ENCODE data around the gene CNIH2. TPM values are rescaled to one million over a fixed set of nuclear protein-coding genes. Genes with fewer than 3 reads are reported as not detected.

The CNIH2 gene
- total and polyA plus RNA-seq, 2 of the 8 experiments (the other 6 are each of a cell fraction or from before 2014, with no cell fraction given), result 12.5 to 15.8 TPM

DNA sequence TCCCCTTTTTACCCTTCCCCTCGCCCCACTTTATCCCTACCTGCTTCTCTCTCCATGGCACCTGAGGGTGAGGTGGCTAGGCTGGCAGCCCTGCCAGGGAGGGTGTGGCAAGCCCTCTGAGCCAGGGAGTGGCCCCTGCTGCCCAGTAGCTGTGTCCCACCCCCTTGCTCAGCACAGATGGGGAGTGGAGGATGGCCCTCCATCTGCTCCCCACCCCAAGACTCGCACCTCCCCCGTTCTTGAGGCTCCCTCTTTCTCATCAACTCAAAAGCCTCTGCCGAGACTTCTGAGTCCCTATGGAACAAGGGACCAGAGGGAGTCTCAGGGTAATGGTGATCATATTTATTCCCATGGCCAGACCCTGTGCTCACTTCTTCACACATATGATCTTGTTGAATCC is 15.4 kb downstream of the CNIH2 start:
- Histone ChIP-seq H3K14ac (ENCODE audit: insufficient read length) (no peak overlapping the region), H3K23ac (ENCODE audit: insufficient read length) (no peak overlapping the region), H2BK20ac (ENCODE audit: low read length) (no peak overlapping the region), H3K56ac (replicated peaks; ENCODE audit: insufficient read length, low read depth, low read length) (no peak overlapping the region), H3K79me2 (ENCODE audit: control insufficient read depth in 1 of 2, insufficient read depth in 2 of 2, low read length in 2 of 2) (peaks cover 0 to 2% of the 10 kb centered on the region in 2 experiments; a peak in 1 of 4 replicates), H3K9ac (replicated peaks in 1 of 4; ENCODE audit: extremely low read depth in 1 of 4, low read depth in 3 of 4, low read length in 3 of 4) (no peak overlapping the region), H3K79me1 (ENCODE audit: low read depth, low read length) (0 out of 2 replicates have a peak, but pooled peaks cover 2% of the 10 kb centered on the region), H4K5ac (ENCODE audit: insufficient read length, low read depth, low read length) (no peak overlapping the region), H4K20me1 (replicated peaks in 1 of 2; ENCODE audit: control insufficient read depth in 1 of 2, insufficient read depth in 2 of 2, low read length in 2 of 2) (peaks cover 4 to 5% of the 10 kb centered on the region in 2 experiments), H3K18ac (ENCODE audit: extremely low read depth, low read length) (no peak overlapping the region), H2BK5ac (ENCODE audit: low read depth, low read length) (no peak overlapping the region), H2BK15ac (ENCODE audit: low read length) (no peak overlapping the region), H2BK12ac (ENCODE audit: low read depth, low read length) (no peak overlapping the region), H3K4me3 (ENCODE audit: extremely low read depth in 1 of 4, insufficient read depth in 2 of 4, low read depth in 3 of 4, low read length in 4 of 4) (no peak overlapping the region), H3K27ac (ENCODE audit: low read depth, low read length) (no peak overlapping the region), H3K23me2 (ENCODE audit: low read depth, low read length) (peaks cover 10% of the 10 kb centered on the region; the same call in 1 of the 2 replicates), H3K4ac (replicated peaks; ENCODE audit: insufficient read length, low read depth, low read length) (no peak overlapping the region), H3K4me2 (ENCODE audit: insufficient read depth in 1 of 2, low read depth in 2 of 2, low read length in 2 of 2) (no peak overlapping the region), H2BK120ac (replicated peaks; ENCODE audit: low read depth, low read length) (no peak overlapping the region), H4K8ac (ENCODE audit: extremely low read depth, insufficient read depth, low read length) (no peak overlapping the region), H4K91ac (replicated peaks; ENCODE audit: insufficient read length, low read length) (no peak overlapping the region), H3K4me1 (replicated peaks in 1 of 4; ENCODE audit: control insufficient read depth in 3 of 4, insufficient read depth in 4 of 4, low read length in 3 of 4) (peaks cover 2 to 28% (median 8%) of the 10 kb centered on the region in 4 experiments; a peak in 6 of 7 replicates), H2AK5ac (ENCODE audit: low read depth, low read length) (no peak overlapping the region), H3K27me3 (replicated peaks in 1 of 4; ENCODE audit: control insufficient read depth in 3 of 4, extremely low read depth in 1 of 4, insufficient read depth in 3 of 4, low read length in 3 of 4) (peaks cover 2 to 30% (median 18%) of the 10 kb centered on the region in 4 experiments), H2AFZ (ENCODE audit: low read length) (no peak overlapping the region), H3K9me3 (ENCODE audit: insufficient read depth in 2 of 2, low read depth in 1 of 2, low read length in 1 of 2) (no peaks in the 10 kb centered on the region), H3K36me3 (ENCODE audit: control insufficient read depth in 2 of 4, insufficient read depth in 4 of 4, low read length in 3 of 4) (no peaks in the 10 kb centered on the region)
- TF ChIP-seq, protein P1, sequence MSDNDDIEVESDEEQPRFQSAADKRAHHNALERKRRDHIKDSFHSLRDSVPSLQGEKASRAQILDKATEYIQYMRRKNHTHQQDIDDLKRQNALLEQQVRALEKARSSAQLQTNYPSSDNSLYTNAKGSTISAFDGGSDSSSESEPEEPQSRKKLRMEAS (IDR thresholded peaks at IDR 0.05), result no peak
- TF ChIP-seq EP300 (IDR thresholded peaks at IDR 0.05; ENCODE audit: borderline replicate concordance in 1 of 2, low read depth in 2 of 2, low read length in 2 of 2), result no peak
- TF ChIP-seq CREB1 (IDR thresholded peaks at IDR 0.05), result no peak
- TF ChIP-seq, protein P2, sequence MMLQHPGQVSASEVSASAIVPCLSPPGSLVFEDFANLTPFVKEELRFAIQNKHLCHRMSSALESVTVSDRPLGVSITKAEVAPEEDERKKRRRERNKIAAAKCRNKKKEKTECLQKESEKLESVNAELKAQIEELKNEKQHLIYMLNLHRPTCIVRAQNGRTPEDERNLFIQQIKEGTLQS (IDR thresholded peaks at IDR 0.05; ENCODE audit: insufficient read depth, low read depth, low read length), result no peak
- no peak for TF ChIP-seq RBBP5 (IDR thresholded peaks at IDR 0.05; ENCODE audit: borderline replicate concordance, low read depth, low read length)
- no peak for TF ChIP-seq POLR2A (IDR thresholded peaks at IDR 0.05; ENCODE audit: control extremely low read depth in 1 of 2, low read depth in 2 of 2, low read length in 2 of 2)
- TF ChIP-seq YY1 (IDR thresholded peaks at IDR 0.05; ENCODE audit: low read depth, low read length), result no peak
- no peak for TF ChIP-seq TAF1 (IDR thresholded peaks at IDR 0.05; ENCODE audit: low read depth, low read length)
- TF ChIP-seq TCF12 (IDR thresholded peaks at IDR 0.05; ENCODE audit: low read depth, low read length), result no peak
- TF ChIP-seq BCL11A (IDR thresholded peaks at IDR 0.05; ENCODE audit: low read depth in 2 of 2, low read length in 2 of 2), result no peak
- TF ChIP-seq SP4 (IDR thresholded peaks at IDR 0.05; ENCODE audit: low read length), result no peak
- no peak for TF ChIP-seq CTBP2 (IDR thresholded peaks at IDR 0.05; ENCODE audit: borderline replicate concordance, insufficient read depth, insufficient read length, low read length)
- TF ChIP-seq EZH2 (IDR thresholded peaks at IDR 0.05; ENCODE audit: low read depth, low read length, severe bottlenecking), result no peak
- FAIRE-seq (no peak), DNase-seq (ENCODE audit: low read depth in 1 of 2, low spot score in 2 of 2) (no peak)
- CTCF ChIA-PET (ENCODE audit: partially characterized antibody), result no interaction called here
- POLR2A ChIA-PET (ENCODE audit: partially characterized antibody), result interaction anchor here (1.5 kb wide), 1 partner anchor 16 kb away, joined by 3 read pairs; no protein-coding TSS in a partner anchor
- WGBS, 2 experiments (ENCODE audit: extremely low coverage in 1 of 2, insufficient coverage in 1 of 2, insufficient read length in 1 of 2, insufficient replicate concordance in 2 of 2, low coverage in 1 of 2, low lambda C conversion rate in 2 of 2, missing lambda C conversion rate in 1 of 2), result 86% methylated on average over 4 of the region's 4 CpGs; no CpG with 5 or more reads in 1 of the 2 experiments

Measured in H1 (cell line).